ENCODE data around the gene LCE7A.

The LCE7A gene

DNA sequence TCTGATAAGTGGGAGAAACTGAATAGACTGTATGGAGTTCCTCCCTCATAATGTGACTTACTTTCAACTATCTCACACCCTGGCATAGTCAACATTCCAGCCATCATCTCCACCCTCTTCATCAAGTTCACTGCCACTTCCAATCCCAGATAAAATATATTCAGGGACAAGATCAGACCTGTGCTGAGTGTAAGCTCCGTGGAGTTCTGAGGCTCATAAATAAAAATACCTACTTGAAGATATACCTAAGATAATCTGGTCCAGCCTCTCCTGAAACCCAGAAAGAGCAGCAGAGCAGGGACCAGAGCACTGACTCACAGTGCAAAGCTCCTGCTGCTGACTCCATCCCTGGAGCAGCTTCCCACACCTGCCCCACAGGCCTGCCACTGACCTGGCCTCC lies 1.7 kb upstream of the LCE7A start:
- Histone ChIP-seq H4K20me1 (ENCODE audit: control insufficient read depth, insufficient read depth, low read depth, low read length) (no peaks in the 10 kb centered on the region), H3K4me3 (ENCODE audit: low read length) (no peak overlapping the region), H3F3A (ENCODE audit: control insufficient read depth, insufficient read depth) (no peaks in the 10 kb centered on the region), H3K4me2 (ENCODE audit: low read length) (no peak overlapping the region), H3K9me2 (replicated peaks; ENCODE audit: control insufficient read depth, low read length) (no peaks in the 10 kb centered on the region), H3K79me2 (ENCODE audit: control insufficient read depth, low read length) (no peaks in the 10 kb centered on the region), H3K36me3 (ENCODE audit: control insufficient read depth, low read length) (no peaks in the 10 kb centered on the region), H3K4me1 (ENCODE audit: control insufficient read depth, low read length) (no peaks in the 10 kb centered on the region), H3K9me3 (ENCODE audit: control insufficient read depth, insufficient read depth, low read length) (no peaks in the 10 kb centered on the region), H3K27ac (ENCODE audit: low read depth, low read length) (no peak overlapping the region), H3K27me3 (ENCODE audit: control insufficient read depth, low read length) (peaks cover 4% of the 10 kb centered on the region; the same call in 1 of the 2 replicates)
- TF ChIP-seq, protein P1, sequence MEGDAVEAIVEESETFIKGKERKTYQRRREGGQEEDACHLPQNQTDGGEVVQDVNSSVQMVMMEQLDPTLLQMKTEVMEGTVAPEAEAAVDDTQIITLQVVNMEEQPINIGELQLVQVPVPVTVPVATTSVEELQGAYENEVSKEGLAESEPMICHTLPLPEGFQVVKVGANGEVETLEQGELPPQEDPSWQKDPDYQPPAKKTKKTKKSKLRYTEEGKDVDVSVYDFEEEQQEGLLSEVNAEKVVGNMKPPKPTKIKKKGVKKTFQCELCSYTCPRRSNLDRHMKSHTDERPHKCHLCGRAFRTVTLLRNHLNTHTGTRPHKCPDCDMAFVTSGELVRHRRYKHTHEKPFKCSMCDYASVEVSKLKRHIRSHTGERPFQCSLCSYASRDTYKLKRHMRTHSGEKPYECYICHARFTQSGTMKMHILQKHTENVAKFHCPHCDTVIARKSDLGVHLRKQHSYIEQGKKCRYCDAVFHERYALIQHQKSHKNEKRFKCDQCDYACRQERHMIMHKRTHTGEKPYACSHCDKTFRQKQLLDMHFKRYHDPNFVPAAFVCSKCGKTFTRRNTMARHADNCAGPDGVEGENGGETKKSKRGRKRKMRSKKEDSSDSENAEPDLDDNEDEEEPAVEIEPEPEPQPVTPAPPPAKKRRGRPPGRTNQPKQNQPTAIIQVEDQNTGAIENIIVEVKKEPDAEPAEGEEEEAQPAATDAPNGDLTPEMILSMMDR (IDR thresholded peaks at IDR 0.05; ENCODE audit: low read depth, low read length, poor library complexity, severe bottlenecking) = no peak
- no peak for TF ChIP-seq EZH2phosphoT487 (IDR thresholded peaks at IDR 0.05; ENCODE audit: borderline replicate concordance, low read length)

DNA sequence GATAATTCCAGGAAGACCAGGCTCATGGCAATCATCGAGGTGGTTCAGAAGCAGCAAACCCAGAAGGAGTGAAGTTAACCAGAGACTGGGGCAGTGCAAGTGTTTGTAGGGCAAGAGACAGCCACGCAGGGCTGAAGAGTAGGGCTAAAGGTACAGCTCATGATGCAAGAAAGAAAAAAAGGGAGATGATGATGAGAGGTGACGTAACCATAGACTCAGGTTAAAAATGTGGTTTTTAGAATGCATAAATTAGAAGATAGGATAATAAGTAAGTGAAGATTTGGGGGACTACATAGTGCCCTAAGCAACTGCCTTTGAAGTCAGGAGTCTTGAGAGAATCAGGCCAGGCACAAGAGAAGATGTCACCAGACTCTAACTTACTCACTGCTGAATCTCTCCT lies 333 bp downstream of the LCE7A start:
- no peaks in the 10 kb centered on the region for H3K79me2 ChIP-seq (ENCODE audit: control insufficient read depth, low read length)
- peaks cover 4% of the 10 kb centered on the region; the same call in 1 of the 2 replicates for H3K27me3 ChIP-seq (ENCODE audit: control insufficient read depth, low read length)
- no peak overlapping the region for H3K27ac ChIP-seq (ENCODE audit: low read depth, low read length)
- H4K20me1 ChIP-seq (ENCODE audit: control insufficient read depth, insufficient read depth, low read depth, low read length) = no peaks in the 10 kb centered on the region
- H3K9me2 ChIP-seq (replicated peaks; ENCODE audit: control insufficient read depth, low read length) = no peaks in the 10 kb centered on the region
- H3K4me1 ChIP-seq (ENCODE audit: control insufficient read depth, low read length) = no peaks in the 10 kb centered on the region
- H3K36me3 ChIP-seq (ENCODE audit: control insufficient read depth, low read length) = no peaks in the 10 kb centered on the region
- TF ChIP-seq, protein P1 (IDR thresholded peaks at IDR 0.05; ENCODE audit: low read depth, low read length, poor library complexity, severe bottlenecking) = no peak
- no peak for TF ChIP-seq EZH2phosphoT487 (IDR thresholded peaks at IDR 0.05; ENCODE audit: borderline replicate concordance, low read length)
- no peak overlapping the region for H3K4me2 ChIP-seq (ENCODE audit: low read length)
- no peak overlapping the region for H3K4me3 ChIP-seq (ENCODE audit: low read length)
- H3K9me3 ChIP-seq (ENCODE audit: control insufficient read depth, insufficient read depth, low read length) = no peaks in the 10 kb centered on the region
- H3F3A ChIP-seq (ENCODE audit: control insufficient read depth, insufficient read depth) = no peaks in the 10 kb centered on the region

DNA sequence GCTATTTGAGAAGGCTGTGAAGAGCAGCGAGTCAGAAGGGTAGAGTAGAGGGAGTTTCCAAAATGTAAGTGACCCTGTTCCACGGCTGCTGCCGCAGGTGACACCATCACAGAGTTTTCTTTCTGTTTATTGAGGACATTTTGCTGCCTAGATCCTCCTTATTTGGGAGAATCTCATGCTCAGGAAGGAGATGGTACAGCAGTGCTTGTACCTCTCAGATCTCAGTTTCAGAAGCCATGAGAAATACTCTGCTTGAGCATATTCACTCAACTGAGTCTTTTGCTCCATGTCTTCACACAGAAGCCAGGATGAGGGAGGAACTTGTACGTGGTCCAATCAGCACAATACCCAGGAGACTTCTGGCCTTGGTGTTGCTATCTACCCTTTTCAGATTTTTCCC lies 1.6 kb downstream of the LCE7A start:
- Histone ChIP-seq H3K4me1 (ENCODE audit: control insufficient read depth, low read length) (no peaks in the 10 kb centered on the region), H4K20me1 (ENCODE audit: control insufficient read depth, insufficient read depth, low read depth, low read length) (no peaks in the 10 kb centered on the region), H3K79me2 (ENCODE audit: control insufficient read depth, low read length) (no peaks in the 10 kb centered on the region), H3K27me3 (ENCODE audit: control insufficient read depth, low read length) (peaks cover 4% of the 10 kb centered on the region; the same call in 1 of the 2 replicates), H3K9me3 (ENCODE audit: control insufficient read depth, insufficient read depth, low read length) (no peaks in the 10 kb centered on the region), H3K4me3 (ENCODE audit: low read length) (no peak overlapping the region), H3K27ac (ENCODE audit: low read depth, low read length) (no peak overlapping the region), H3K9me2 (replicated peaks; ENCODE audit: control insufficient read depth, low read length) (no peaks in the 10 kb centered on the region), H3K4me2 (ENCODE audit: low read length) (no peak overlapping the region), H3F3A (ENCODE audit: control insufficient read depth, insufficient read depth) (no peaks in the 10 kb centered on the region), H3K36me3 (ENCODE audit: control insufficient read depth, low read length) (no peaks in the 10 kb centered on the region)
- TF ChIP-seq, protein P1 (IDR thresholded peaks at IDR 0.05; ENCODE audit: low read depth, low read length, poor library complexity, severe bottlenecking) = no peak
- no peak for TF ChIP-seq EZH2phosphoT487 (IDR thresholded peaks at IDR 0.05; ENCODE audit: borderline replicate concordance, low read length)

Data from DOHH2 (cell line).